DND-41 (cell line): ENCODE data around the gene IL26.

Experiments used
- ATAC-seq: fragments of 200-7000 bp; cut with Tn5 transposase; 3 replicates; pipeline ENCODE4 v1.9.1; 2021; ENCODE audit warnings: low read depth; ENCODE audit not compliant: insufficient read depth
- DNase-seq: peaks from one replicate; pipeline ENCODE4 v3.0.0-alpha.2; 2020
- H2AFZ ChIP-seq: 2 replicates; pipeline ENCODE4 v1.6.0; 2012; ENCODE audit warnings: low read depth, low read length
- H3K27ac ChIP-seq: 2 replicates; pipeline ENCODE4 v1.5.1; 2012; ENCODE audit warnings: low read length, inconsistent platforms
- H3K27me3 ChIP-seq: fragments of 200-600 bp; sonication (generic); 2 replicates; pipeline ENCODE4 v1.6.0; 2012; ENCODE audit warnings: low read length, mild to moderate bottlenecking, inconsistent platforms; ENCODE audit not compliant: insufficient read depth, poor library complexity
- H3K36me3 ChIP-seq: 2 replicates; pipeline ENCODE4 v1.5.1; 2012; ENCODE audit warnings: low read length, inconsistent platforms; ENCODE audit not compliant: insufficient read depth
- H3K4me1 ChIP-seq: 2 replicates; pipeline ENCODE4 v1.5.1; 2012; ENCODE audit warnings: mild to moderate bottlenecking, low read length; ENCODE audit not compliant: insufficient read depth
- H3K4me2 ChIP-seq: 2 replicates; pipeline ENCODE4 v1.6.0; 2012; ENCODE audit warnings: mild to moderate bottlenecking, moderate library complexity, low read length, inconsistent platforms; ENCODE audit not compliant: insufficient read depth
- H3K4me3 ChIP-seq, 2 experiments: fragments of 200-600 bp in 1 of 2; shearing (Covaris generic) in 1 of 2; 2 replicates each; pipeline ENCODE4 v1.5.1; 2012 to 2016; ENCODE audit warnings: inconsistent platforms in 2 of 2, low read length in 2 of 2, mild to moderate bottlenecking in 2 of 2, low read depth in 1 of 2, moderate library complexity in 1 of 2
- H3K79me2 ChIP-seq: 2 replicates; pipeline ENCODE4 v1.6.0; 2012; ENCODE audit warnings: low read length, inconsistent platforms; ENCODE audit not compliant: insufficient read depth
- H3K9ac ChIP-seq: 2 replicates; pipeline ENCODE4 v1.6.0; 2012; ENCODE audit warnings: low read depth, mild to moderate bottlenecking, inconsistent platforms, low read length, moderate library complexity
- H3K9me3 ChIP-seq: 2 replicates; pipeline ENCODE4 v1.5.1; 2012; ENCODE audit warnings: low read length, moderate library complexity, mild to moderate bottlenecking, inconsistent platforms; ENCODE audit not compliant: insufficient read depth, severe bottlenecking
- H4K20me1 ChIP-seq: 2 replicates; pipeline ENCODE4 v1.6.0; 2012; ENCODE audit warnings: low read length; ENCODE audit not compliant: insufficient read depth
- CTCF ChIP-seq: IDR thresholded peaks from 2 replicates; pipeline ENCODE4 v1.5.1; 2012; ENCODE audit warnings: borderline replicate concordance, low read length, moderate library complexity, mild to moderate bottlenecking; ENCODE audit not compliant: poor library complexity, severe bottlenecking; ENCODE audit errors: extremely low read depth
- EZH2 ChIP-seq: IDR thresholded peaks from 3 replicates; pipeline ENCODE4 v1.6.1; 2012; ENCODE audit warnings: borderline replicate concordance, low read depth, mild to moderate bottlenecking, moderate library complexity, low read length, inconsistent platforms; ENCODE audit not compliant: severe bottlenecking

Gene IL26

GRCh38 chr12:68236421-68237059 is 10.9 kb upstream of the IL26 start:
- no peaks in the 10 kb centered on the region for H3K27me3 ChIP-seq
- H3K79me2 ChIP-seq, result no peaks in the 10 kb centered on the region
- peak overlapping the region; percentile 77 for H3K4me2 ChIP-seq
- ATAC-seq (peak; percentile 85), DNase-seq (peak; percentile 67)
- H3K4me3 ChIP-seq, result peak overlapping the region in 1 of 2 experiments; percentile 48; a peak in 3 of 4 replicates
- peak overlapping the region; percentile 50 for H3K9ac ChIP-seq
- TF ChIP-seq CTCF (peak; percentile 42), EZH2 (no peak)
- peak overlapping the region; percentile 90 for H2AFZ ChIP-seq
- H3K9me3 ChIP-seq, result no peaks in the 10 kb centered on the region
- H4K20me1 ChIP-seq, result no peaks in the 10 kb centered on the region
- peak overlapping the region; percentile 70 for H3K27ac ChIP-seq
- H3K4me1 ChIP-seq, result peaks cover 34% of the 10 kb centered on the region
- H3K36me3 ChIP-seq, result no peaks in the 10 kb centered on the region

- H3K36me3 ChIP-seq, result no peaks in the 10 kb centered on the region
- no peaks in the 10 kb centered on the region for H3K79me2 ChIP-seq
- H3K27me3 ChIP-seq, result no peaks in the 10 kb centered on the region
- no peaks in the 10 kb centered on the region for H3K9me3 ChIP-seq
- no peak for TF ChIP-seq EZH2
- TF ChIP-seq CTCF, result no peak
- no peak for DNase-seq
- no peak overlapping the region for H3K4me2 ChIP-seq
- no peak overlapping the region for H3K4me3 ChIP-seq
- peaks cover 25% of the 10 kb centered on the region for H3K4me1 ChIP-seq
- H2AFZ ChIP-seq, result peak overlapping the region; percentile 90
- H3K9ac ChIP-seq, result no peak overlapping the region
- H4K20me1 ChIP-seq, result no peaks in the 10 kb centered on the region
- no peak for ATAC-seq
- no peak overlapping the region for H3K27ac ChIP-seq
Observed at GRCh38 chr12:68235576-68235975, 10.0 kb upstream of the IL26 start.

- DNase-seq, result no peak
- Histone ChIP-seq H3K79me2 (no peaks in the 10 kb centered on the region), H3K4me3 (no peak overlapping the region), H3K27me3 (no peaks in the 10 kb centered on the region), H3K9me3 (no peaks in the 10 kb centered on the region), H3K27ac (no peak overlapping the region), H2AFZ (no peak overlapping the region), H4K20me1 (no peaks in the 10 kb centered on the region), H3K4me2 (no peak overlapping the region), H3K9ac (no peak overlapping the region), H3K4me1 (peaks cover 18% of the 10 kb centered on the region), H3K36me3 (no peaks in the 10 kb centered on the region)
- no peak for ATAC-seq
- TF ChIP-seq EZH2, result no peak
- TF ChIP-seq CTCF, result no peak
Observed at GRCh38 chr12:68234140-68234539, 8.5 kb upstream of the IL26 start.

GRCh38 chr12:68233498-68233897 is 7.9 kb upstream of the IL26 start:
- Histone ChIP-seq H3K4me3 (no peak overlapping the region), H4K20me1 (no peaks in the 10 kb centered on the region), H3K36me3 (no peaks in the 10 kb centered on the region), H3K4me2 (no peak overlapping the region), H3K27ac (no peak overlapping the region), H3K9ac (no peak overlapping the region), H3K79me2 (no peaks in the 10 kb centered on the region), H3K9me3 (no peaks in the 10 kb centered on the region), H3K4me1 (peaks cover 18% of the 10 kb centered on the region), H2AFZ (no peak overlapping the region), H3K27me3 (no peaks in the 10 kb centered on the region)
- no peak for ATAC-seq
- TF ChIP-seq EZH2, result no peak
- TF ChIP-seq CTCF, result no peak
- no peak for DNase-seq
